GM18951 (cell line): Measurements from ENCODE around the gene LMO7.

ENCODE experiments used
- POLR2A ChIP-seq: IDR thresholded peaks from 4 replicates; pipeline ENCODE4 v1.6.1; 2011; ENCODE audit warnings: mild to moderate bottlenecking; ENCODE audit not compliant: insufficient read length, insufficient read depth; ENCODE audit errors: extremely low read depth
- in situ Hi-C: fragments of 300-500 bp; cut with MboI; formaldehyde crosslinking; loops from one replicate; pipeline ENCODE4 v1.12.0; 2022; ENCODE audit warnings: low sequenced_read_pairs, mixed read lengths, inconsistent platforms; ENCODE audit not compliant: unreplicated experiment

The LMO7 gene

DNA sequence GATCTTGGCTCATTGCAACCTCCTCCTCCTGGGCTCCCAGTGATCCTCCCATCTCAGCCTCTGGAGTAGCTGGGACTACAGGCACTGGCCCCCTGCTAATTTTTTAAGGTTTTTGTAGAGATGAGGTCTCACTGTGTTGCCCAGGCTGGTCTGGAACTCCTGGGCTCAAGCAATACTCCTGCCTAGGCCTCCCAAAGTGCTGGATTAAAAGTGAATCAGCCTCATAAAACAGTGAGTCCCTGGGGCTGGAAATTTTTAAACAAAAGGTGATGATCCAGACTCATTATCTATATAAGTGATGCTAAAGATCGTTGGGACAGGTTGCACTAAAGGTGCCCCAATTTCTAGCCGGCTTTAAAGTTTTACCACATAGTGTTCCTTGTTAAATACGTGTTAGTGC, 112.7 kb downstream of the LMO7 start:
- in situ Hi-C loops: no loop called here
- no peak for TF ChIP-seq POLR2A

DNA sequence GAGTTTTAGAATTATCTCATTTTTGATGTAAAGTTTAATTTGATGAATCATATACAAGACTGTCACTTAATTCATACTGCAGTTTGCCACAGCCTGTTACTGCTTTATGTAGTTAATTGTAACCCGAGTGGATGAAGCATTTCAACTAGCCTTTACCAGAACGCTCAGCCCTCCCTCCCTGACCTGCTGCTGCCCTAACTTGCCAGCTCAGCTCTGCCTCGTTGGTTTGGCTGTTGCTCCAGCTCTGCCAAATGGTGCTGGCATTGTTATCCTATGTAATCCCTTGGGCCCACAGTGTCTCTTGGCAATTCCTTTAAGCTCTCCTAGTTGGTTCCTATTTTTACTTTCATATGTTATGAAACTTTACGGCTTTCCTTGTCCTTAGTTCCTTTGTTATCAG, 113.3 kb downstream of the LMO7 start:
- no peak for TF ChIP-seq POLR2A
- in situ Hi-C loops: no loop called here

DNA sequence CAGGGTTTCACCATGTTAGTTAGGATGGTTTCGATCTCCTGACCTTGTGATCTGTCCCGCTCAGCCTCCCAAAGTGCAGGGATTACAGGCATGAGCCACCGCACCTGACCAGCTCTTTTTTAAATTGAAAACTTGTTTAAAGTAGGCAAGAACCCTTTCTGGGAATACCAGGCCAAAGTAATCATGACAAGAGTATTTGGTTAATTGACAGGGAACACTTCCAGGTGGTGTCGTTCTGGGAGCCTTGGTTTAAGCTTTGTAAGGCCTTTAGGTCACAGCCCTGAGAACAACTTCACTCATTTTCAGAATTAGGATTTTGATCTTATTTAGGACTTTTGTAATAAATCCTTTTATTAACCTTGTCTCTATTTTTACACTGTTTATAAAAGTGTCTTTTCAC, 115.2 kb downstream of the LMO7 start:
- in situ Hi-C loops: no loop called here
- TF ChIP-seq POLR2A: no peak

DNA sequence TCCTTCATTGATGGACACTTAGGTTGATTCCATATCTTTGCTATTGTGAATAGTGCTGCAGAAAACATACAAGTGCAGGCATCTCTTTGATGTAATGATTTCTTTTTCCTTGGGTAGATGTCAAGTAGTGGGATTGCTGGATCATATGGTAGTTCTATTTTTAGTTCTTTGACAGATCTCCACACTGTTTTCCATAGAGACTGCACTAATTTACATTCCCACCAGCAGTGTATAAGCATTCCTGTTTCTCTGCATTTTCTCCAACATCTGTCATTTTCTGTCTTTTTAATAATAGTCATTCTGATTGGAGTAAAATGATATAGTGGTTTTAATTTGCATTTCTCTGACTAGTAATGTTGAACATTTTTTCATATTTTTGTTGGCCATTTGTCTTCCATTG, 116.7 kb downstream of the LMO7 start:
- TF ChIP-seq POLR2A: no peak
- in situ Hi-C loops: no loop called here

DNA sequence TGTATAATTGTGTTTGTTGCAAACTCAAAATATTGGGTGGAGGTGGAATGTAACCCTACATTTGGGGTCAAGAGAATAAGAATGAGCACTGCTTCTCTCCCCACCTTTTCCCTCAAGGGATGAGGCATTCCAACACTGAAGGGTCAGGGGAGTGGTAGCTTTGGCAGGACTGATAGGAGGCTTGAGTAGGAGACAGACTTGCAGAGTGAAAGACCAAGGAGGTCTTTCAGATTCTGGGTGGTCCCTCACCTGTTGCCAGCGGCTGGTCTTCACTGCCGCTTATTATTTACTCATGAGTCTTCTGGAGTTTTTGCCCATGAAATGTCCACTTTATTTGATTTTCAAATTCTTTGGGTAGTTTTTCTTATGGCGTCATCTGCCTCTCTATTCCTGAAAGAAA, 118.8 kb downstream of the LMO7 start:
- no peak for TF ChIP-seq POLR2A
- in situ Hi-C loops: no loop called here

DNA sequence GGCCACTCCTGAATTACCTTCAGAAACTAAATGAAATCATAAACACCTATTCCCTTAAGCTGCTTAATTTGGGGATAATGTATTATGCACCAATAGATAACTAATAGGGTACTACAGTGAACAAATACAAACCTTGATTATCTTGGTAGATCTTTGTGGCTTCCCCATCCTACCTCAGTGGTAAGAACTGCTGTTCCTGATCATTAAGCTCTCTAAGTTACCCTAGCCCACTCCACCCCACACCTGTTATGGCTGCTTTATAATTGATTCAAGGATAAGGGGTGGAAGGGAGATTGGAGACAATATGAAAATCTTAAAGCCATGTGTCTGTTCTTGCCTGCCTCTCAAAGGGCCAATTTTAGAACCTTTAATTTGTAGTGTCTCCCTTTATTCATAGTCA, 121.2 kb downstream of the LMO7 start:
- in situ Hi-C loops: no loop called here
- no peak for TF ChIP-seq POLR2A

DNA sequence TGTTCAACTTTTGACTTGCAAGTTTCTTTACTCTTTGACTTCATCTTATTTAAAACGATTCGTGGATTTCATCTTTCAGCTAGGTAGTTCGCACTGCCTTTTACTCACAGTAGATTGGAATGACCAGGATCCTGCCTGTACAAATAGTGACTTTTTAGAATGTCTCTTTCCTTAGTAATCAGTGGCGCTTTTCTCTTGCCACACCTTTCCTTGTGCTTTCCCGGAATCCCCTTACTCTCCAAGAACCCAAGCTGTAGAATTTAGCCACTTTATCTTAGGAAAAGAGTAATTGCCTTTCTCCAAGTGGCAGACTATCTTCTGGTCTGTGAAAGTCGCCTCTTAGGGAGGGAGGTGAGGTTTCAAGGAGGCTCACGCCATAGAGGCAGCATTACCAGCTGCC, 123.4 kb downstream of the LMO7 start:
- in situ Hi-C loops: no loop called here
- TF ChIP-seq POLR2A: no peak

DNA sequence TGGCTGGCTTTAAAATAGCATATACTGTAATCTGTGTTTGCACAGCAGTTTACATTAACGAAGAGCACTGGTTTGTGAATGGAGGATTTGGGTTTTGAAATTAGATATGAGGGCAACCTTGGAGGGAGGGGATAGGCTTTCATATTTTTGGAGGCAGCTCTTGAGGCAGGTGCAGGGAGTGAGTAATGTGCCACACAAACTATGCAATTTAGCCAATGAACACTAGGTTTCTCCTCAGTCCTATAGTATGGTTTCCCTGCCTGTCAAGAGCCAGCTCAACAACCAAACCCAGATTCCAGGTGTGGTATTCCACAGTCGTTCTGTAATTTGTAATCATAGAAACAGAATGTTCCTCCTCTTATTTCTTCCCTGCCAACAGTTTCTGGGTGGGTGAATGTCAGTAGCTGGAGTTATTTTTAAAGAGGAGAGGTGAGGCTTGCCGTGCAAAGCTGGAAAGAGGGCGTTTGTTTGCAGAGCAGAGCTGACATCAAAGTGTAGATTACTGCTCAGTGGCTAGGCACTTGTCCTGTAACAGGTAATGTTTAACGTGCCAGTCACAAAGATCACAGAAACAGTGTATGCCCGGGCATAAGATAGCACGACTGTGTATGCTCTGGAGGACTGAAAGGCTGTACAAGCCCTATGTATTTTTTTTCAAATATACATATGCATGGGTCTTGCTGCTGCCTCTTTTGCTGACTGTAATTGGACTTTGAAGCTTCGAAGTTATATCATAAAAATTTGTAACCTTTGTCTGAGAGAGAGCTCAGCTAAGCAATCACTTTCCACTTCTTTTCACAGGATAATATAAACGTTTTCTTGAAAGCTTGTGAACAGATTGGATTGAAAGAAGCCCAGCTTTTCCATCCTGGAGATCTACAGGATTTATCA, 124.2 kb downstream of the LMO7 start:
- in situ Hi-C loops: no loop called here
- no peak for TF ChIP-seq POLR2A

DNA sequence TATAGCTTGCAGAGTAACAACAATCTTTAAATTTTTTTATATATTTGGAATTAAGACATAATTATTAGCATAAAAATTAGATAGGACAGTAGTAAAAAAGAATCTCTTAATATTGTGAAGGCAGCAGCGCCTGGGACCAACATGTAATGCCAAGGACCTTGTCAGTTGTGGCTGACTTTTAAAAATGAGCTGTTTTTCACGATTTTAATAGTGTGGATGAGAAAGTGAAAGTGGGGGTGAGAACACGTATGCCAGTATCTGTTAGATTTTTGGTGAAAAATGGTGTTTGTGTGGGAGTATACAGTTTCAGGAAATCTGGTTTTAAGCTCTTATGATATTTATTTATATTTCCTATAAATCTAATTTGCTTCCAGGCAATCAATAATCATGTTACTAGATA, 125.2 kb downstream of the LMO7 start:
- in situ Hi-C loops: no loop called here

DNA sequence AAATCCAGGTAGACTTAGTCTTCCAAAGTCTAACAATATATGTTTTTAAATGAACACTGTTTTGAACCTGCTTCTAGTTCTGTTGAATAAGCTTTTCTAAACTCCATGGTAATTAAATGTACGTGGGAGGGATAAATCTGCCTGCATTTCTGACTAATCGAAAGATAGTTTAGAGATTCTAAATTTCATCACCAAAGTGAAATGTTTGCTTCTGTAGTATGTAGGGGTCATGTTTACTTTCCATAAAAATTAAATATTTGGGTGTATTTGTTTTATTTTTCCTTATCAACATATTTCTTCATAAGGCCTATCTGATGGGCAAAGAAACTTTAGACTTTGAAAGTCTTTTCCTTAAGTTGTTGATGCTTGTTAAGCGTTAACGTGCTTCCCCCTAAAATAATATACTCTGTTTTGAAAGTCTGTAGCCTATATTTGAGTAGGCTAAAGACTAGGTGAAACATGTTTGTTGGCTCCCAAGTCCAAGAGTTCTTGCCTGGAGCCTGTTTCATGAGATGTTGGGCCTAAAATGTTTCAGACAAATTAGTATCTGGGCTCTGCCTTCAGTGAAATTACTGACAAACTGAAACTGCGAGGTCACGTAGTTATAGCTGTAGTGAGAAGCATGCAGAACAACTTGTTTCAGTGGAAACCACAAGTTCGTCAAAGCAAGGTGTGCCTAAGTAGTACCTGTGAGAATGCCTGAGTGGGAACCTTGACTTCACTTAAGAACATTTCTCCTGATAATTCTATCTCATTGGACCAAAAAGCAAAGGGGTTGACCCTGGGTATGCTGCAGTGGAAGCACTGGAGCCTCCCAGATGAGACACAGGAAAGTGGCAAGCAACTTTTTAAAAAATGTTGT, 126.2 kb downstream of the LMO7 start:
- in situ Hi-C loops: no loop called here
- no peak for TF ChIP-seq POLR2A

More for the DNA sequence above, 125.2 kb downstream of the LMO7 start:
- TF ChIP-seq POLR2A: no peak

DNA sequence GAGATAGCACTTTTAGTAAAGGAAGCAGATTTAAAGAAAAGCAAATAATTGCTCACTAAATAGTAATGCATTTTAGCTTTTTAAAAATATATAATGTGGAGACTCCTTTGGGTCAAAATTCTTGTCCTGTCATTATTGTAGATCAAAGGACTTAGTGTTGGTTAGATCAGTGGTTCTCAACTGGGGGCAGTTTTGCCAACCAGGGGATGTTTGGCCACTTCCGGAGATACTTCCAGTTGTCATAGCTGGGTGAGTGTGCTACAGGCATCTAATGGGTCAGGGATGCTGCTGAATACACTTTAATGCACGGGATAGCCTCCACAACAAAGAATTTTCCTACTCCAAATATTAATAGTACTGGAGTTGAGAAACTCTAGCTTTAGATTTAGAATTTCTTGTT, 126.8 kb downstream of the LMO7 start:
- TF ChIP-seq POLR2A: no peak
- in situ Hi-C loops: no loop called here

DNA sequence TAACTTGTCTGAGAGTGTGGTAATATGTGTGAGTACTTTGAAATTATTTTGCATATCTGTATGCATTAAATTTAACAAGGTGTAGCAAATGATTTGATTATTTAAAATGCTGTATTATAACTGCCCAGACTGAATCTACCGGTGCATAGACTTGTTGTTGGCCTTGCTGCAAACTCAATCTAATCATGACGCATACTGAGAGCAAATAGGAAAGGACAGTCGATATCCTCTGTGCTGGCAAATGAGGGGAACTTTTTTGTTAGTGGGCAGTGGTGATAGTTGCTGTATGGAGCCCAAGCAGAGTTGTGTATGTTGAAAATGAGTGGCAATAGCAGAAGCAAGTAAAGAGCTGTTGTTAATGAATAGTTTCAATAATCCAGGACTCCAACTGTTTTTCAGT, 127.4 kb downstream of the LMO7 start:
- TF ChIP-seq POLR2A: no peak
- in situ Hi-C loops: no loop called here

DNA sequence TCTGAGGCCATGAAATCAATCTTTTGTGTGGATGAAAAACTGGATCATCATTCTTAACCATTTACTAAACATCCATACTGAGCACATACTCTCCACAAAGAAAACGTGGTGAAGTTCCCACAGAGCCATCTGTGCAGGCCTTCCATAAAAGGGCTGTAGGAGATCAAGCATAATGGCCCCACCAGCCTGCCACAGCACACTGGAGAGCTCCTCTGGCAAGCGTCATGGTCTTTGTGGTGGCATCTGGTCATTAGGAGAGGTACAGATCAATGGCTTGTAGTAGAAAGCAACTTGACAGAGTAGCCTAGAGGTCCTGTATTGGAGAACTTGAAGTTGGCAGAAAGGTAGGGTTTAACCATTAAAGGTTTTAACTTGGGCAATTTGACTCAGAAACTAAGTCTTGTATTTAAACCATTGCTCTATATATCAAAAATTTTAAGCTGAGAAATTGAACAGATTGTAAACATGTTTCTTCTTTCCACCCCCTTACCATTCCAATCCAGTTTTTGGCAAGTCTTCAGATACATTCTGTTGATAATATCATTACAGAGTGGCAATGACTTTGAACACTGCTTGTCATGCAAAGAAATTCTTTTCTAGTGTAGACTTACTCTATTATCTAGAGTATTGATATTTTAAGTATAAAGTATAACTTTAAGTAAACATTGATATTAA, 128.3 kb downstream of the LMO7 start:
- TF ChIP-seq POLR2A: no peak
- in situ Hi-C loops: no loop called here

DNA sequence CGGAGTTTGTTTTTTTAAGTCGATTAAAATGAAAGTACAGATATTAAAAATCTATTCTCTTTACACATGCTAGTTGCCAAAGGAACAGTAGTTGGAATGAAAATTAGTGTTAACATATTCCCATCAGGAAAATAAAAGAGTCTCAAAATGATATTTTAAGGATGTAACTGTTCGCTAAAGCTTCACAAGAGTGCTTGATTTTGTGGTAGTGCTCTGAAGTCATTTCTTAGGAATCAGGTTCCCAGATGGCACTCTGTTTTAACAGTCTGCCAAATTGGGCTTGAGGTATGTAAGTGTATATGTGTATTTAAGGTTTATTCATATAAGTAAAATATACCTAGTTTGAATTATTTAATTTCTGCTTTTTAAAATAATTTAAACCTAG, 128.8 kb downstream of the LMO7 start:
- no peak for TF ChIP-seq POLR2A
- in situ Hi-C loops: no loop called here

DNA sequence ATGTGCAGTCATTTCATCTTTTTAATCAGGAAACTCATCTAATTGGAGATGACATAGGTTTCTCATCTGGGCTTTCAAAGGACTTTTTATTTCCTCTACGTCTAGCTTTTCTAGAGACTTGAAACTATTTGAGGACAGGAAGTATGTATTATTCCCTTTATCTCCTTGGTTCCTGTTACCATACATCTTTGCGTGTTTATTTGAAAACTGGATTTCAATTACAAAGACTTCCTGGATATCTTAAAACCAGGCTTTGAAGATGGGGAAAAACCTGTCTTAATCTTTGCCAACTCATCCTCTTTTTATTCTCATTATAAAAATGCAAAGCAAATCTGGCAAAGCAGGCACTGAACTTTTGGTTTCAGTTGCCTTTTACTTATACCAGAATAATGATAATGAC, 130.5 kb downstream of the LMO7 start:
- in situ Hi-C loops: no loop called here

More for the DNA sequence above, 130.5 kb downstream of the LMO7 start:
- TF ChIP-seq POLR2A: no peak
